GM23338 (cell line): ENCODE results near the gene CD300A. TPM values are rescaled to one million over a fixed set of nuclear protein-coding genes. Genes with fewer than 3 reads are reported as not detected.
"Not testable (repeated sequence)": the region's sequence is repeated elsewhere in the genome, so short reads cannot be mapped to it uniquely, and the experiment has no call there.

ENCODE experiments used
- ATAC-seq: fragments of 200-7000 bp; cut with Tn5 transposase; 3 replicates; pipeline ENCODE4 v1.9.1; 2020
- DNase-seq: peaks from one replicate; pipeline ENCODE4 v3.0.0-alpha.2; 2015; ENCODE audit warnings: low spot score
- H2AFZ ChIP-seq: fragments of 200-600 bp; sonication (generic); 2 replicates; pipeline ENCODE4 v1.8.0; 2016; ENCODE audit warnings: antibody characterized with exemption, mild to moderate bottlenecking, moderate library complexity
- H3F3A ChIP-seq: fragments of 200-600 bp; sonication (generic); replicated peaks from 2 replicates; pipeline ENCODE4 v1.8.0; 2017; ENCODE audit warnings: antibody characterized with exemption, mixed run types, low read depth
- H3K27ac ChIP-seq: fragments of 200-600 bp; sonication (generic); 2 replicates; pipeline ENCODE4 v1.6.1; 2016; ENCODE audit warnings: low read depth
- H3K27me3 ChIP-seq: fragments of 200-600 bp; sonication (generic); 2 replicates; pipeline ENCODE4 v1.8.0; 2016; ENCODE audit warnings: mild to moderate bottlenecking, mixed run types, moderate library complexity; ENCODE audit not compliant: insufficient read depth
- H3K36me3 ChIP-seq: fragments of 200-600 bp; sonication (generic); 2 replicates; pipeline ENCODE4 v1.8.0; 2016; ENCODE audit warnings: mild to moderate bottlenecking; ENCODE audit not compliant: insufficient read depth
- H3K4me1 ChIP-seq: fragments of 200-600 bp; sonication (generic); 2 replicates; pipeline ENCODE4 v1.8.0; 2016; ENCODE audit warnings: mild to moderate bottlenecking, moderate library complexity; ENCODE audit not compliant: insufficient read depth
- H3K4me2 ChIP-seq: fragments of 200-600 bp; sonication (generic); 2 replicates; pipeline ENCODE4 v1.7.1; 2017; ENCODE audit warnings: mixed run types
- H3K4me3 ChIP-seq: fragments of 200-600 bp; sonication (generic); 2 replicates; pipeline ENCODE4 v1.6.1; 2016; ENCODE audit warnings: mixed run types
- H3K79me2 ChIP-seq: fragments of 200-600 bp; sonication (generic); replicated peaks from 2 replicates; pipeline ENCODE4 v1.8.0; 2017; ENCODE audit warnings: mild to moderate bottlenecking; ENCODE audit not compliant: insufficient read depth
- H3K9me2 ChIP-seq: fragments of 200-600 bp; sonication (generic); 2 replicates; pipeline ENCODE4 v1.8.0; 2017; ENCODE audit not compliant: insufficient read depth
- H4K20me1 ChIP-seq: fragments of 200-600 bp; sonication (generic); replicated peaks from 2 replicates; pipeline ENCODE4 v1.8.0; 2017; ENCODE audit warnings: mild to moderate bottlenecking; ENCODE audit not compliant: insufficient read depth
- H3K27ac Mint-ChIP-seq: 2 replicates; pipeline ENCODE4 v1.8.0; 2020; ENCODE audit warnings: inconsistent platforms, mild to moderate bottlenecking, moderate library complexity, mixed read lengths
- H3K27me3 Mint-ChIP-seq: 3 replicates; pipeline ENCODE4 v1.8.0; 2022; ENCODE audit warnings: low read depth, mild to moderate bottlenecking, moderate library complexity, mixed read lengths, inconsistent platforms; ENCODE audit not compliant: insufficient read depth, poor library complexity
- H3K36me3 Mint-ChIP-seq: 3 replicates; pipeline ENCODE4 v1.8.0; 2021; ENCODE audit warnings: low read depth, mild to moderate bottlenecking, inconsistent platforms, moderate library complexity, mixed read lengths
- H3K4me1 Mint-ChIP-seq: 3 replicates; pipeline ENCODE4 v1.8.0; 2020; ENCODE audit warnings: mild to moderate bottlenecking, inconsistent platforms, mixed read lengths
- H3K4me3 Mint-ChIP-seq: 3 replicates; pipeline ENCODE4 v1.8.0; 2021; ENCODE audit warnings: moderate library complexity, mild to moderate bottlenecking, inconsistent platforms, mixed read lengths
- H3K9me3 Mint-ChIP-seq: 3 replicates; pipeline ENCODE4 v1.8.0; 2020; ENCODE audit warnings: moderate library complexity, mild to moderate bottlenecking, inconsistent platforms, mixed read lengths
- CREB1 ChIP-seq: fragments of 250-450 bp; sonication (Bioruptor Pico); IDR thresholded peaks from 2 replicates; pipeline ENCODE4 v1.5.0; 2020; ENCODE audit warnings: low read depth, mild to moderate bottlenecking, moderate library complexity
- EZH2phosphoT487 ChIP-seq: fragments of 200-600 bp; sonication (generic); IDR thresholded peaks from one replicate; pipeline ENCODE4 v1.8.1; 2018; ENCODE audit warnings: antibody characterized with exemption; ENCODE audit not compliant: unreplicated experiment
- JUNB ChIP-seq: IDR thresholded peaks from one replicate; pipeline ENCODE4 v1.6.1; 2016; ENCODE audit warnings: antibody characterized with exemption; ENCODE audit not compliant: unreplicated experiment
- POLR2AphosphoS5 ChIP-seq: IDR thresholded peaks from 2 replicates; pipeline ENCODE4 v1.6.1; 2016; ENCODE audit warnings: antibody characterized with exemption, low read depth
- STAT1 ChIP-seq: IDR thresholded peaks from one replicate; pipeline ENCODE4 v1.6.1; 2016; ENCODE audit warnings: antibody characterized with exemption; ENCODE audit not compliant: unreplicated experiment
- ZNF331 ChIP-seq: fragments of 250-450 bp; sonication (Bioruptor Pico); IDR thresholded peaks from 2 replicates; pipeline ENCODE4 v1.5.0; 2020; ENCODE audit warnings: low read depth, mild to moderate bottlenecking, moderate library complexity
- polyA plus RNA-seq: library from polyadenylated mRNA; unstranded; fragments of >200 nt; fragmentation: Nextera tagmentation; extraction: Ambion mirVana; gene quantifications from 2 replicates; pipeline ENCODE4 v1.2.1, GENCODE V29; 2016
- total RNA-seq: library from RNA; depleted of rRNA; stranded (reverse); fragments of >200 nt; shearing (Covaris generic); gene quantifications from 2 replicates; pipeline ENCODE4 v1.2.3, GENCODE V29; 2014
- TF ChIP-seq, protein P1 (sequence below): fragments of 250-450 bp; sonication (Bioruptor Pico); IDR thresholded peaks from 2 replicates; pipeline ENCODE4 v1.5.0; 2020; ENCODE audit warnings: mild to moderate bottlenecking, moderate library complexity
- TF ChIP-seq, protein P2 (sequence below): IDR thresholded peaks from one replicate; pipeline ENCODE4 v1.6.1; 2018; ENCODE audit warnings: antibody characterized with exemption; ENCODE audit not compliant: unreplicated experiment
- TF ChIP-seq, protein P3 (sequence below), 2 experiments: fragments of 200-600 bp in 1 of 2; sonication (generic) in 1 of 2; conservative IDR thresholded peaks; 2 replicates each; pipeline versions ENCODE4 v1.5.1 to v1.6.1; 2016 to 2017; ENCODE audit warnings: antibody characterized with exemption in 2 of 2, low read depth in 2 of 2, mild to moderate bottlenecking in 2 of 2, moderate library complexity in 1 of 2

CD300A gene
- total and polyA plus RNA-seq, 2 experiments from 2014 or later: 0.37 to 0.45 TPM

GRCh38 chr17:74516561-74517328, 50.3 kb downstream of the CD300A start (continued):
- TF ChIP-seq, protein P1, sequence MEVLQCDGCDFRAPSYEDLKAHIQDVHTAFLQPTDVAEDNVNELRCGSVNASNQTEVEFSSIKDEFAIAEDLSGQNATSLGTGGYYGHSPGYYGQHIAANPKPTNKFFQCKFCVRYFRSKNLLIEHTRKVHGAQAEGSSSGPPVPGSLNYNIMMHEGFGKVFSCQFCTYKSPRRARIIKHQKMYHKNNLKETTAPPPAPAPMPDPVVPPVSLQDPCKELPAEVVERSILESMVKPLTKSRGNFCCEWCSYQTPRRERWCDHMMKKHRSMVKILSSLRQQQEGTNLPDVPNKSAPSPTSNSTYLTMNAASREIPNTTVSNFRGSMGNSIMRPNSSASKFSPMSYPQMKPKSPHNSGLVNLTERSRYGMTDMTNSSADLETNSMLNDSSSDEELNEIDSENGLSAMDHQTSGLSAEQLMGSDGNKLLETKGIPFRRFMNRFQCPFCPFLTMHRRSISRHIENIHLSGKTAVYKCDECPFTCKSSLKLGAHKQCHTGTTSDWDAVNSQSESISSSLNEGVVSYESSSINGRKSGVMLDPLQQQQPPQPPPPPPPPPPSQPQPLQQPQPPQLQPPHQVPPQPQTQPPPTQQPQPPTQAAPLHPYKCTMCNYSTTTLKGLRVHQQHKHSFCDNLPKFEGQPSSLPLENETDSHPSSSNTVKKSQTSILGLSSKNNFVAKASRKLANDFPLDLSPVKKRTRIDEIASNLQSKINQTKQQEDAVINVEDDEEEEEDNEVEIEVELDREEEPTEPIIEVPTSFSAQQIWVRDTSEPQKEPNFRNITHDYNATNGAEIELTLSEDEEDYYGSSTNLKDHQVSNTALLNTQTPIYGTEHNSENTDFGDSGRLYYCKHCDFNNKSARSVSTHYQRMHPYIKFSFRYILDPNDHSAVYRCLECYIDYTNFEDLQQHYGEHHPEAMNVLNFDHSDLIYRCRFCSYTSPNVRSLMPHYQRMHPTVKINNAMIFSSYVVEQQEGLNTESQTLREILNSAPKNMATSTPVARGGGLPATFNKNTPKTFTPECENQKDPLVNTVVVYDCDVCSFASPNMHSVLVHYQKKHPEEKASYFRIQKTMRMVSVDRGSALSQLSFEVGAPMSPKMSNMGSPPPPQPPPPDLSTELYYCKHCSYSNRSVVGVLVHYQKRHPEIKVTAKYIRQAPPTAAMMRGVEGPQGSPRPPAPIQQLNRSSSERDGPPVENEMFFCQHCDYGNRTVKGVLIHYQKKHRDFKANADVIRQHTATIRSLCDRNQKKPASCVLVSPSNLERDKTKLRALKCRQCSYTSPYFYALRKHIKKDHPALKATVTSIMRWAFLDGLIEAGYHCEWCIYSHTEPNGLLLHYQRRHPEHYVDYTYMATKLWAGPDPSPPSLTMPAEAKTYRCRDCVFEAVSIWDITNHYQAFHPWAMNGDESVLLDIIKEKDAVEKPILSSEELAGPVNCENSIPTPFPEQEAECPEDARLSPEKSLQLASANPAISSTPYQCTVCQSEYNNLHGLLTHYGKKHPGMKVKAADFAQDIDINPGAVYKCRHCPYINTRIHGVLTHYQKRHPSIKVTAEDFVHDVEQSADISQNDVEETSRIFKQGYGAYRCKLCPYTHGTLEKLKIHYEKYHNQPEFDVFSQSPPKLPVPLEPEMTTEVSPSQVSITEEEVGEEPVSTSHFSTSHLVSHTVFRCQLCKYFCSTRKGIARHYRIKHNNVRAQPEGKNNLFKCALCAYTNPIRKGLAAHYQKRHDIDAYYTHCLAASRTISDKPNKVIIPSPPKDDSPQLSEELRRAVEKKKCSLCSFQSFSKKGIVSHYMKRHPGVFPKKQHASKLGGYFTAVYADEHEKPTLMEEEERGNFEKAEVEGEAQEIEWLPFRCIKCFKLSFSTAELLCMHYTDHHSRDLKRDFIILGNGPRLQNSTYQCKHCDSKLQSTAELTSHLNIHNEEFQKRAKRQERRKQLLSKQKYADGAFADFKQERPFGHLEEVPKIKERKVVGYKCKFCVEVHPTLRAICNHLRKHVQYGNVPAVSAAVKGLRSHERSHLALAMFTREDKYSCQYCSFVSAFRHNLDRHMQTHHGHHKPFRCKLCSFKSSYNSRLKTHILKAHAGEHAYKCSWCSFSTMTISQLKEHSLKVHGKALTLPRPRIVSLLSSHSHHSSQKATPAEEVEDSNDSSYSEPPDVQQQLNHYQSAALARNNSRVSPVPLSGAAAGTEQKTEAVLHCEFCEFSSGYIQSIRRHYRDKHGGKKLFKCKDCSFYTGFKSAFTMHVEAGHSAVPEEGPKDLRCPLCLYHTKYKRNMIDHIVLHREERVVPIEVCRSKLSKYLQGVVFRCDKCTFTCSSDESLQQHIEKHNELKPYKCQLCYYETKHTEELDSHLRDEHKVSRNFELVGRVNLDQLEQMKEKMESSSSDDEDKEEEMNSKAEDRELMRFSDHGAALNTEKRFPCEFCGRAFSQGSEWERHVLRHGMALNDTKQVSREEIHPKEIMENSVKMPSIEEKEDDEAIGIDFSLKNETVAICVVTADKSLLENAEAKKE: no peak
- TF ChIP-seq, protein P2, sequence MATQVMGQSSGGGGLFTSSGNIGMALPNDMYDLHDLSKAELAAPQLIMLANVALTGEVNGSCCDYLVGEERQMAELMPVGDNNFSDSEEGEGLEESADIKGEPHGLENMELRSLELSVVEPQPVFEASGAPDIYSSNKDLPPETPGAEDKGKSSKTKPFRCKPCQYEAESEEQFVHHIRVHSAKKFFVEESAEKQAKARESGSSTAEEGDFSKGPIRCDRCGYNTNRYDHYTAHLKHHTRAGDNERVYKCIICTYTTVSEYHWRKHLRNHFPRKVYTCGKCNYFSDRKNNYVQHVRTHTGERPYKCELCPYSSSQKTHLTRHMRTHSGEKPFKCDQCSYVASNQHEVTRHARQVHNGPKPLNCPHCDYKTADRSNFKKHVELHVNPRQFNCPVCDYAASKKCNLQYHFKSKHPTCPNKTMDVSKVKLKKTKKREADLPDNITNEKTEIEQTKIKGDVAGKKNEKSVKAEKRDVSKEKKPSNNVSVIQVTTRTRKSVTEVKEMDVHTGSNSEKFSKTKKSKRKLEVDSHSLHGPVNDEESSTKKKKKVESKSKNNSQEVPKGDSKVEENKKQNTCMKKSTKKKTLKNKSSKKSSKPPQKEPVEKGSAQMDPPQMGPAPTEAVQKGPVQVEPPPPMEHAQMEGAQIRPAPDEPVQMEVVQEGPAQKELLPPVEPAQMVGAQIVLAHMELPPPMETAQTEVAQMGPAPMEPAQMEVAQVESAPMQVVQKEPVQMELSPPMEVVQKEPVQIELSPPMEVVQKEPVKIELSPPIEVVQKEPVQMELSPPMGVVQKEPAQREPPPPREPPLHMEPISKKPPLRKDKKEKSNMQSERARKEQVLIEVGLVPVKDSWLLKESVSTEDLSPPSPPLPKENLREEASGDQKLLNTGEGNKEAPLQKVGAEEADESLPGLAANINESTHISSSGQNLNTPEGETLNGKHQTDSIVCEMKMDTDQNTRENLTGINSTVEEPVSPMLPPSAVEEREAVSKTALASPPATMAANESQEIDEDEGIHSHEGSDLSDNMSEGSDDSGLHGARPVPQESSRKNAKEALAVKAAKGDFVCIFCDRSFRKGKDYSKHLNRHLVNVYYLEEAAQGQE: no peak
- no peak for TF ChIP-seq STAT1
- no peak for TF ChIP-seq CREB1 (CRISPR knock-in tag)
- no peak for TF ChIP-seq ZNF331 (CRISPR knock-in tag)
- no peak for TF ChIP-seq JUNB
- TF ChIP-seq, protein P3, sequence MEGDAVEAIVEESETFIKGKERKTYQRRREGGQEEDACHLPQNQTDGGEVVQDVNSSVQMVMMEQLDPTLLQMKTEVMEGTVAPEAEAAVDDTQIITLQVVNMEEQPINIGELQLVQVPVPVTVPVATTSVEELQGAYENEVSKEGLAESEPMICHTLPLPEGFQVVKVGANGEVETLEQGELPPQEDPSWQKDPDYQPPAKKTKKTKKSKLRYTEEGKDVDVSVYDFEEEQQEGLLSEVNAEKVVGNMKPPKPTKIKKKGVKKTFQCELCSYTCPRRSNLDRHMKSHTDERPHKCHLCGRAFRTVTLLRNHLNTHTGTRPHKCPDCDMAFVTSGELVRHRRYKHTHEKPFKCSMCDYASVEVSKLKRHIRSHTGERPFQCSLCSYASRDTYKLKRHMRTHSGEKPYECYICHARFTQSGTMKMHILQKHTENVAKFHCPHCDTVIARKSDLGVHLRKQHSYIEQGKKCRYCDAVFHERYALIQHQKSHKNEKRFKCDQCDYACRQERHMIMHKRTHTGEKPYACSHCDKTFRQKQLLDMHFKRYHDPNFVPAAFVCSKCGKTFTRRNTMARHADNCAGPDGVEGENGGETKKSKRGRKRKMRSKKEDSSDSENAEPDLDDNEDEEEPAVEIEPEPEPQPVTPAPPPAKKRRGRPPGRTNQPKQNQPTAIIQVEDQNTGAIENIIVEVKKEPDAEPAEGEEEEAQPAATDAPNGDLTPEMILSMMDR (conservative IDR thresholded peaks at IDR 0.05; ENCODE audit: low read depth in 2 of 2): no peak
- TF ChIP-seq EZH2phosphoT487: no peak
- TF ChIP-seq POLR2AphosphoS5: no peak

GRCh38 chr17:74518413-74518981, 52.1 kb downstream of the CD300A start:
- not testable (repeated sequence) for ATAC-seq, H3K79me2 ChIP-seq, H3K4me2 ChIP-seq, H3K27ac ChIP-seq, DNase-seq, H3K4me3 ChIP-seq, H3K4me1 ChIP-seq, H3K9me2 ChIP-seq, H4K20me1 ChIP-seq, H3K36me3 ChIP-seq, H3K4me1 Mint-ChIP-seq, H2AFZ ChIP-seq, H3K27ac Mint-ChIP-seq, H3K4me3 Mint-ChIP-seq, H3K27me3 ChIP-seq
- H3F3A ChIP-seq: peaks cover 11% of the 10 kb centered on the region
- H3K36me3 Mint-ChIP-seq: peaks cover 18% of the 10 kb centered on the region; the same call in 2 of the 3 replicates
- H3K27me3 Mint-ChIP-seq: peaks cover 19% of the 10 kb centered on the region
- peaks cover 57% of the 10 kb centered on the region for H3K9me3 Mint-ChIP-seq
